D721Med (cell line): ENCODE measurements around the gene NYAP1.
"Not testable (repeated sequence)": the region's sequence is repeated elsewhere in the genome, so short reads cannot be mapped to it uniquely, and the experiment has no call there.

Source experiments
- DNase-seq: peaks from one replicate; pipeline ENCODE4 v3.0.0; 2011; ENCODE audit warnings: low spot score; ENCODE audit not compliant: insufficient read length
- FAIRE-seq: peaks from 2 replicates; lab custom pipeline; 2011; peaks lifted over from hg19 to GRCh38; lab: Jason Lieb, UNC
- CTCF ChIP-seq: IDR thresholded peaks from 2 replicates; pipeline ENCODE4 v1.5.1; 2012; ENCODE audit warnings: mild to moderate bottlenecking, control low read depth; ENCODE audit not compliant: insufficient read depth; ENCODE audit errors: missing control alignments

Gene NYAP1

GRCh38 chr7:100441641-100442535 is 41.8 kb upstream of the NYAP1 start:
- no peak for DNase-seq
- no peak for FAIRE-seq
- no peak for TF ChIP-seq CTCF

GRCh38 chr7:100443096-100443840 is 40.5 kb upstream of the NYAP1 start:
- TF ChIP-seq CTCF, result no peak
- DNase-seq (no peak), FAIRE-seq (no peak)

- no peak for TF ChIP-seq CTCF
- no peak for FAIRE-seq
- no peak for DNase-seq
Measured at GRCh38 chr7:100444311-100445278, 39.1 kb upstream of the NYAP1 start.

- FAIRE-seq, result no peak
- no peak for TF ChIP-seq CTCF
- no peak for DNase-seq
Measured at GRCh38 chr7:100446040-100446439, 37.7 kb upstream of the NYAP1 start.

GRCh38 chr7:100447363-100447762 is 36.4 kb upstream of the NYAP1 start:
- not testable (repeated sequence) for DNase-seq, FAIRE-seq

DNA sequence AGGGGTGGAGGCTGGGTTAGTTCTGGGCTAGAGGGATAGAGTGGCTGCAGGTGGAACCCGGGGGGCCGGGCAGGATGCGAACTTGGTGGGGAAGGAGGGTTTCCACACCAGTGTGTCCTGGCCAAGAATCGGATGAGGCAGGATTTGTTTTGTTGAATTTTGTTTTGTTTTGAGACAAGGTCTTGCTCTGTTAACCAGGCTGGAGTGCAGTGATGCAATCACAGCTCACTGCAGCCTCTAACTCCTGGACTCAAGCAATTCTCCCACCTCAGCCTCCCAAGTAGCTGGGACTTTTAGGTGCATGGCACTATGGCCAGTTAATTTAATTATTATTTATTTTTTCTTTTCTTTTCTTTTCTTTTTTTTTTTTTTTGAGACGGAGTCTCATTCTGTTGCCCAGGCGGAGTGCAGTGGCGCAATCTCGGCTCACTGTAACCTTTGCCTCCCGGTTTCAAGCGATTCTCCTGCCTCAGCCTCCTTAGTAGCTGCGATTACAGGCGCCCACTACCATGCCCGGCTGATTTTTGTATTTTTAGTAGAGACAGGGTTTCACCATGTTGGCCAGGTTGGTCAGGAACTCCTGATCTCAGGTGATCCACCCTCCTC is 34.4 kb upstream of the NYAP1 start:
- FAIRE-seq (no peak), DNase-seq (no peak)
- no peak for TF ChIP-seq CTCF
